Stimulated activated naive CD4-positive, alpha-beta T cell treated with Interleukin-2 at 50 U/mL for 16 hours (primary cell): ENCODE measurements around the gene TRMT44.

Experiments used
- DNase-seq: peaks from one replicate; lab custom pipeline; 2025; lab: John Stamatoyannopoulos, UW

The TRMT44 gene

GRCh38 chr4:8434251-8435073 is 6.1 kb upstream of the TRMT44 start:
- DNase-seq: no peak

GRCh38 chr4:8435656-8436121 is 4.9 kb upstream of the TRMT44 start:
- DNase-seq: peak; percentile 10

- no peak for DNase-seq
Measured at GRCh38 chr4:8437281-8437680, 3.3 kb upstream of the TRMT44 start.

GRCh38 chr4:8438743-8439142 is 1.8 kb upstream of the TRMT44 start:
- no peak for DNase-seq

DNA sequence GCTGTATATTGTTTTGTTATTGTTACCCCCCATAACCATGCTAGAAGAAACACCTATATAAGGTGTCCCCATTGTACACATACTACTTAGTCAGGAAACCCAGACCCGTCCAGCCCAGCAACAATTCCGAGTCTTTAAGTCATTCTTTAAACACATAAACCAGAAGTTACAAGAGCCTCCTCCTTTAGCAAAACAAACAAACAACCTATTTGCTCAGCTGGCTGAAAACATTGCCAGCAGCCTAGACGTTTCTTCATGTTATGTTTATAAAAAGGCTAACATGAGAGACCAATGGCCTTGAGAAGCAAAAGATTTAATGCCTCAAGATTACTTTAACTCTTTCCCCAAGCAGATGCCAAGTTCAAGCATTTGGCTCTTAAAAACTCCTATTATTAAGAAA is 1.4 kb upstream of the TRMT44 start:
- DNase-seq: no peak

- peak; percentile 26 for DNase-seq
Measured at GRCh38 chr4:8439914-8440491, 574 bp upstream of the TRMT44 start.

DNA sequence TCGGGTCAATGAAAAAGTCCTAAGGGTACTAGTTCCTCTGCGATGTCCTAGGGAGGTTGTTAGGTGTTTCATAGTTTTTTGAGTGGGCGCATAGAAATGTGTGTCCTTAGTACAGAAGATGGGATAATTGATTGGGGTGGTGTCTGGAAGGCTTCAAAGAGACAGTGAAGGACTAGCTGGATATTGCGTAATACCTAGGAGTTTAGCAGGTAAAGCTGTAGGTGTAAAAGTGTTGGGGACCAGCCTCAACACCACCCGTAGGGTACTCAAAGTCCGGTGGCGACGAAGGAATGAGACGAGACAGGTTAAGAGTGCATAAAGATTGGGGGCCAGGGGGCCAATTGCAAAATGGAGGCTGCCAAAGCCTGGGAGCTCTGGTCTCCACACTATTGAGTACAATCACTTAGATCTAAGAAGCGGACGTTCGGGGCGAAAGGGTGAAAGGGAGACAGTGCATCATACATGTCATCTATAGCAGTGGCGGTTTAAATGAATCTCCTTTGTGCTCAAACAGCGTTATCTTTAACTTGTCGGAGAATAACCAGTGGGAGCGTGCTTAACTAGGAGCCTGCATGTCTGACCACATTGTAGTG is 1.0 kb downstream of the TRMT44 start:
- no peak for DNase-seq

DNA sequence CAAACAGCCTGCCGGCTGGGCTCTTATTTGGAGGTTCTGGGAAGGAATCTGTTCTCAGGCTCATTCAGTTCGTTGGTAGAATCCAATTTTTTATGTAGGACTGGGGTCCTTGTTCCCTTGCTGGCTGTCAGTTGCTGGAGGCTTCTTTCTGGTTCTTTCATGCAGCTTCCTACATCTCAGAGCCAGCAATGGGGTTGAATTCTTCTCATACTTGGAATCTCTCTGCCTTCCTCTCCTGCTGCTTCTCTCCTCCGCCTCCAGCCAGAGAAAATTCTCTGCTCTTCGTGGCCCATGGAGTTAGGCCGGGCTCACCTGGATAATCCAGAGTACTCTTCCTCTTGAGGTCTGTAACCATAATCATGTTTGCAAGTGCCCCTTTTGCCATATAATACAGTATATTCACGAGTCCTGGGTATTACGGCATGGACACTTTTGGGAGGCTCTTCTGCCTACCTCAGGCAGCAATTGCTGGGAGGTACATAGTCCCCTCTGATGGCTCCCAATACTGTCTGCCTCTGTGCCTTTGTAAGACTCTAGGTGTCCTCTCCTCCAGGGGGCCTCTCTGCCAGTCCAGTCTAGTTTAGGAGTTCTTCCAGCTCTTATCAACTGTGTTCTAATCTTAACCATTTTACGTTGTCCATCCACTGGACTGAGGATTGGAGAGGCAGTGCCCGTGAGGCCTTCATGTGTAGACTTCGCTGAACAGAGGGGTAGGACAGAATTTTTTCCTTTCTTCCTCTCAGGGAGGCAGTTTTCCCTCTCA is 2.2 kb downstream of the TRMT44 start:
- DNase-seq: no peak

DNA sequence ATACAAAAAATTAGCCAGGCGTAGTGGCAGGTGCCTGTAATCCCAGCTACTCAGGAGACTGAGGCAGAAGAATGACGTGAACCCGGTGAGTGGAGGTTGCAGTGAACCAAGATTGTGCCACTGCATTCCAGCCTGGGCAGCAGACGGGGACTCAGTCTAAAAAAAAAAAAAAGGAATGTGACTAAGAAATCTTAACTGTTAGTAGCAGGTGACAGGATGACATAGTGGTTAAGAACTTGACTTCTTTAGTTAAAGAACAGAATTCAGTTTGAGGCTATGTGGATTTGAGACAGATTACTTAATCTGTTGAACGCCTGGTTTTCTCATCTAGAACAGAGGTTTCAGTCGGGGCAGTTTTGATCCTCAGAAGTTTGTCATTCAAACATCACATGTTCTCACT is 3.2 kb downstream of the TRMT44 start:
- no peak for DNase-seq

- no peak for DNase-seq
Measured at GRCh38 chr4:8446122-8446521, 5.5 kb downstream of the TRMT44 start.

DNA sequence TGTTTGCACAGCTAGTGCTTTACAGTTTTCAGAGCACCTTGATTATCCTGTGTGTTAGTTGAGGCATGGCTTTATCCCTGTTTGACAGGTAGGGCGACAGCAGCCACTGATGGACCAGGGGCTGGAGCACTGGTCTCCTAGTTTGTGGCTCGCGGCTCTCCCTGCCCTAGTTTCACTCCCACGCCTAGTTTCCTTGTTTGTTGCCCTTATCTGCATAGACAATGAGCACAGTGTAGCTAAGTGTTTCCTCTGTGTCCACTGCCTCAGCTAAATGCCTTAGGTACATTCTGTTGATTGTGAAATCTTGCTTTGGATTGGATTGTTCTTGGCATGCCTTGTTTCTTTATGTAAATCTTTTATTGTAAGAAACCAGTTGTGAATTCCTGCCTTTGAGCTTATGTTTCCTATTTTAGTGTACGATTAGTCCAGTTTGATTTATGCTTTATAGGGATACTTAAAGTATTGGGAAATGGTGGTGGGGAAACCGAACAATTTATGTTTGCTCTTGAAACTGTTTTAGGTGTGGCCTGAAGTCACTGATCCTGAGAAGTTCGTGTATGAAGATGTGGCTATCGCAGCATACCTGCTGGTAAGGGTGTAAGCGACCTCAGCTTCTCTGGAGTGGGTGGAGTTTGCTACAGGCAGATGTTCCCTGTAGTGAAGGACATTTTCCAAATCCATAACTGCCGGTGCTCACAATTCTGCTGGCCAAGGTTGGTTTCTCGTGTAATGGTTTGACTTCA is 11.0 kb downstream of the TRMT44 start:
- DNase-seq: no peak

- DNase-seq: no peak
Measured at GRCh38 chr4:8453957-8454356, 13.4 kb downstream of the TRMT44 start.

DNA sequence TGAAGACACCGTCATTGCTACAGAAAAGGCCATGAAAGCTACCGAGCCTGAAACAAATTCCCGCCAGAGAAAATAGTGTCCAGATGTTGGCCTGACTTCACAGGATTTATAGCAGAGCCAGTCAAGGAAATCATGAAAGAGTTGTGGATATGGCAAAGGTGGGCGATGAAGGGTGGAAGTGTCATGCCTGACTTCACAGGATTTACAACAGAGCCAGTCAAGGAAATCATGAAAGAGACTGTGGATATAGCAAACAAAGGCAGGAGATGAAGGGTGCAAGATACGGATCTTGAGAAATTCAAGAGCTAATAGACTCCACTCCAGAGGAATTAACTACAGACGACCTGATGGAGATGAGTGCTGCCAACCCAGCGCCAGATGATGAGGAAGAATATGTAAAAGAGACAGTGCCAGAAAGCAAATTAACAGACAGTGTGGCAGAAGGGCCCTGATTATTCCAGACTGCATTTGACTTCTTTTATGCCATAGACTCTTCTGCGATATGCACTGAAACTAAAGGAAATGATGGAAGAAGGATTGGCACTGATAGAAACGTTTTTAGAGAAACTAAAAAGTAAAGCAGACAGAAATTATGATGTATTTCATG is 17.2 kb downstream of the TRMT44 start:
- DNase-seq: no peak

DNA sequence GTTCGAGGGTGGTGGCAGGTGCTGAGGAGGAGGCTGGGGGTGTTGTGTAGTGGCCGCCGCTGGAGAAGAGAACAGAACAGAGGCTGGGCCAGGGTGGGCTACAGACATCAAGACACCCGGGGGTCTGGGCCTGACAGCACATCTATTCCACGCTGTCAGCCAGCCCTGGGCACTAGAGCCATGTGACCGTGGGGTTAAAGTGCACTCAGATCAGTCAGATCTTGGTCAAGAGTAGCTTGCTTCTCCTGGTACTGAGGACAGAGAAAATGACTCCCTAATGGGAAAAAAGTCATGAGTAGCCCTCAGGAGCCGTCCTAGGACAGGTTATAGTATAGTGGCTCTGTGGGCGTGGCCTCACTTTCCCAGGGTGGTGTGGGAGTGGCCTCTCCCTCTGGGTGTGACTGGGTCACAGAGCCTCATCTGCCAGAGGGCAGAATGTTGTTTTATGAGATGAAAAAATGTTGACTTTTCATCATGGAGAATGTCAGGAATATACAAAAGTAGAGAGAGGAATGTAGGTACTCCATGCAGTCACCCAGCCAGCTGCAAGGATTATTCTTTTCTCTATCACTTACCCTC is 19.4 kb downstream of the TRMT44 start:
- DNase-seq: no peak

DNA sequence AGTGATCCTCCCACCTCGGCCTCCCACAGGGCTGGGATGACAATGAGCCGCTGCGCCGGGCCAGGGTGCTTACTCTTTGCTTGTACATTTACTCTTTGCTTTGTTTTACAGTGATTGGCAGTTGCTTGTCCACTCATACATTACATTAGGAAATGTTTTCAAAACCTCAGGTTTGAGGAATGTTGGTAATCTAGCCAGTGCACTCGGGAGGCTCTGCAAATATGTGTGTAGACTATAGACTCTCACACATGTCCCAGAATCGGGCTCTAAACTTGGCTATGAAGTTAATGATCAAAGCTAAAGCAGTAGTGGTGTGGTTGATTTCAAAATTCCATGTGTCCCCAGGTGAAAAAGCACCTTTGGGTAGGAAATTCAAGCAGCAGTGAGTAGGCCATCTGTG is 20.5 kb downstream of the TRMT44 start:
- no peak for DNase-seq

- no peak for DNase-seq
Measured at GRCh38 chr4:8461616-8462015, 21.0 kb downstream of the TRMT44 start.

- DNase-seq: no peak
Measured at GRCh38 chr4:8463811-8464210, 23.2 kb downstream of the TRMT44 start.

DNA sequence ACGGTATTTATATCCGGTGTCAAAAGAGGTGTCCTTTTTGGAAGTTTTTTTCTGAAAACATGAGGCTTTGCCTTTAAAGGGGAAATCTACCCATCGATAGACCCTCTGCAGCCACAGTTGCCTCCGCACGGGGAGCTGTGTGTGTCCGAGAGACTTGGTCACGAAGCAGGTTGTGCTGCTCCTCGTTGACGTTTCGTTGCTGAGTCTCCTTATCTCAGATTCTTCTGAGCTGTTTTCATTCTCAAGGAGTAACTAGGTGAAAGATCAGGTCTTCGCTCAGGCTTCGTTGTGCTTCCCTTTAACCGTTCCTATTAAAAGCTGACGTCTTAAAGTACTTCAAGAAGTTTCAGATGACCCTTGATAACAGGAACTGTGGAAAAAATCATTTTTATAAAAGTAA is 23.8 kb downstream of the TRMT44 start:
- DNase-seq: no peak

DNA sequence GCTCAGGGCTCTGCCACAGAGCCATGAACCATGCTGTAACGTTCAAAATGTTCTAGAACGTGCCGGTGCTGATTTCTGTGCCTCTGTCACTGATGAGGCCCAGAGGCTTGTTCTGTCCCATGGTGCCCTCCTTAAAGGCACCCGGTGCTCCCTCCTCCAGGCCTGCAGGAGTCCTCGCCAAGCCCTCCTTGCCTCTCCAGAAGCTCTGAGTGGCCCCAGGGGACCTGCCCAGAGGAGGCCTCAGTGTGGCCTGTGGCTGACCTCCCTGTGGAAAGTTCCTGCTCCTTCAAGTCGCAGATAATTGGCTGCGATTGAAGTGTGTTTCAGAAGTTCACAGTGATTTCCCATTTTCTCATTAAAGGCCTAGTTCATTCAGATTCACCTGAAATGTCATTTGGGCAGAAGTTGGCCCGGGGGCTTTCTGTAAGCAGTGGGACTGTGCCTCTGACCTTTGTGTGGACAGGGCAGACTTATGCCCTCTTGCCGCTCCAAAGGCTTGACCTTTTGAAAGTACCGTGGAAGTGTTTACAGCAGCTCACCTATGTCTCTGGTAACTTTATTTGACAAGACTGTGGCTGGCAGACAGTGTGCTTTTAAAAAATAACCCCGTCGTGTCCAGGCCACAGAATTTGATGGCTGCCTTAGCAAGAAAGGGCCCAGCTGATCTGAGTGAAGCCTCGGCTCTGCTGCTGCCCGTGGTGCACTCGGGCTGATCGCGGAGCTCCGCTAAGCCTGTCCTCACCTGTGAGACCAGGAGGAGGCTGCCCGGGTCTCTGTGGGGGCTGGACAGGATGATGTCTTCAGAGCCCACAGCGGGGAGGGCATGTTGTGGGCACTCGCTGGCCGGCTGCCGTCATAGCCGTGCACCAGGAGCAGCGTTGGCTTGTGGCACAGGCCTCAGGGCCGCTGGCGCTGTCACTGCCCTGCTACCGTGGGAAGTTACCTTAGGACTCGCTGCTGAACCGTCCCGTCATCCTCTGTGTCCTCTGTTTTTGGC is 25.3 kb downstream of the TRMT44 start:
- no peak for DNase-seq

GRCh38 chr4:8467016-8467415 is 26.4 kb downstream of the TRMT44 start:
- DNase-seq: no peak
